Camera-type eye (tissue), 1 donor: Measurements from ENCODE around the gene SUPT16H. TPM values are rescaled to one million over a fixed set of nuclear protein-coding genes. Genes with fewer than 3 reads are reported as not detected.

Experiments used
- total RNA-seq: library from RNA; depleted of rRNA; stranded (reverse); fragments of >200 nt; gene quantifications from one replicate; pipeline ENCODE4 v1.2.3, GENCODE V29; 2014

SUPT16H gene
- total RNA-seq: 90.2 TPM

DNA sequence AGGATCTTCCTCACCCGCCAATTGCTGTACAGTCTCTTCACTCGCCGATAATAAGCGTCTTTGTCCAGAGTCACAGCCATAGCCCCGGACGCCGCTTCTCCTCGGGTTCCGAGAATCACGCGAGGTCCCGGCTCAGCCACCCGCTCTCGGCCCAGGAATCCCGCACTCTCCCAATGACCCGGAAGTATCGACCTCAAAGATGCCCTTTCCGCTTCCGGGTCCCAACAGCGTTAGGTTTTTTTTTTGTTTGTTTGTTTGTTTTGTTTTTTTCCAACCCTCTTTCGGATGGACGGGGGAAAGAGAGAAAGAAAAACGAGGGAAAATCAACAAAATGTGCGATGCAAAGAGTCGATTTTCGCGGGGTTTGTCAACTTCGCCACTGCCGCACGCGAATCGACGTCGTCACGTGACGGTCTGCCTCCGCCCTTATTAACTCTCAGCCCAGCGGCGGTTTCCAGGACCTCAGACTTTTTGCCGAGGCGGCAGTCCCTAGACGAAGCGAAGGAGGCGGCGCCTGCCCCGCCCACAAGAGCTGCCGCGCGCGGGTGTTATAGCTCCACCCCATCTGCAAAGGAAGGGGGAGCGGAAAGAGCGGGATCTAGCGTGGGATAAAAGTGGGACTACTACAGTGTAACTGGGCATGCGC is at the start of gene SUPT16H:
Gene SUPT16H, minus strand, starts transcription at position 172 of the 646 bp plus-strand sequence. Its CDS starts 92 bp downstream, at position 80.

Other genes starting within 250 kb of the SUPT16H start
- not detected for gene OR5AU1, start 228.0 kb downstream of the SUPT16H start, total RNA-seq
- 598 TPM for gene HNRNPC, start 114.6 kb downstream of the SUPT16H start, total RNA-seq
- 32.9 TPM for gene RPGRIP1, start 103.9 kb downstream of the SUPT16H start, total RNA-seq
- gene CHD8, start 72.1 kb upstream of the SUPT16H start, total RNA-seq: 83.3 TPM
- 45.2 TPM for gene RAB2B, start 92.9 kb upstream of the SUPT16H start, total RNA-seq
- gene TOX4, start 93.2 kb upstream of the SUPT16H start, total RNA-seq: 47.1 TPM
- gene METTL3, start 127.3 kb upstream of the SUPT16H start, total RNA-seq: 112 TPM
- 35.7 TPM for gene SALL2, start 142.3 kb upstream of the SUPT16H start, total RNA-seq
- gene OR10G3, start 196.1 kb upstream of the SUPT16H start, total RNA-seq: not detected